Smooth muscle cell (in vitro differentiated cells): ENCODE measurements around the gene MLN. TPM values are rescaled to one million over a fixed set of nuclear protein-coding genes. Genes with fewer than 3 reads are reported as not detected.

Experiments
- DNase-seq: peaks from one replicate; lab custom pipeline; 2025; ENCODE audit not compliant: unreplicated experiment; lab: John Stamatoyannopoulos, UW
- H2AFZ ChIP-seq: fragments of 200-600 bp; sonication (generic); 2 replicates; pipeline ENCODE4 v1.6.0; 2016; ENCODE audit warnings: antibody characterized with exemption, low read depth, mild to moderate bottlenecking
- H3F3A ChIP-seq: fragments of 200-600 bp; sonication (generic); 2 replicates; pipeline ENCODE4 v1.6.0; 2017; ENCODE audit warnings: antibody characterized with exemption, low read depth
- H3K27ac ChIP-seq: fragments of 200-600 bp; sonication (generic); 2 replicates; pipeline ENCODE4 v1.5.1; 2016; ENCODE audit warnings: low read depth, mild to moderate bottlenecking
- H3K27me3 ChIP-seq: fragments of 200-600 bp; sonication (generic); 2 replicates; pipeline ENCODE4 v1.6.1; 2016; ENCODE audit warnings: low read depth, mild to moderate bottlenecking
- H3K36me3 ChIP-seq: fragments of 200-600 bp; sonication (generic); 2 replicates; pipeline ENCODE4 v1.5.1; 2016; ENCODE audit warnings: low read depth
- H3K4me1 ChIP-seq: fragments of 200-600 bp; sonication (generic); 2 replicates; pipeline ENCODE4 v1.5.1; 2016; ENCODE audit warnings: low read depth
- H3K4me2 ChIP-seq: fragments of 200-600 bp; sonication (generic); 2 replicates; pipeline ENCODE4 v1.6.0; 2016; ENCODE audit warnings: mild to moderate bottlenecking
- H3K4me3 ChIP-seq: fragments of 200-600 bp; sonication (generic); 2 replicates; pipeline ENCODE4 v1.5.1; 2016; ENCODE audit warnings: mild to moderate bottlenecking
- H3K79me2 ChIP-seq: fragments of 200-600 bp; sonication (generic); 2 replicates; pipeline ENCODE4 v1.6.0; 2016; ENCODE audit warnings: low read depth, mild to moderate bottlenecking
- H3K9ac ChIP-seq: fragments of 200-600 bp; sonication (generic); 2 replicates; pipeline ENCODE4 v1.6.0; 2016; ENCODE audit warnings: low read depth
- H3K9me3 ChIP-seq: fragments of 200-600 bp; sonication (generic); replicated peaks from 2 replicates; pipeline ENCODE4 v1.5.1; 2016; ENCODE audit warnings: low read depth
- H4K20me1 ChIP-seq: fragments of 200-600 bp; sonication (generic); 2 replicates; pipeline ENCODE4 v1.6.0; 2016; ENCODE audit warnings: low read depth
- CTCF ChIP-seq: fragments of 200-600 bp; sonication (generic); IDR thresholded peaks from 2 replicates; pipeline ENCODE4 v1.5.1; 2017; ENCODE audit warnings: borderline replicate concordance, mild to moderate bottlenecking, antibody characterized with exemption; ENCODE audit not compliant: insufficient read depth, poor library complexity, severe bottlenecking
- WGBS: methylation state at CpG from one replicate; pipeline ENCODE4 v1.1.7; 2016; ENCODE audit warnings: low lambda C conversion rate; 5-methylcytosine and 5-hydroxymethylcytosine counted together
- polyA plus RNA-seq: library from polyadenylated mRNA; unstranded; fragments of >200 nt; fragmentation: Nextera tagmentation; extraction: Ambion mirVana; gene quantifications from 2 replicates; pipeline ENCODE4 v1.2.1, GENCODE V29; 2016
- total RNA-seq: library from RNA; depleted of rRNA; stranded (reverse); fragments of >200 nt; gene quantifications from 2 replicates; pipeline ENCODE4 v1.2.3, GENCODE V29; 2014

MLN gene
- total and polyA plus RNA-seq, 2 experiments from 2014 or later, result not detected

GRCh38 chr6:33749401-33749800 lies 54.4 kb downstream of the MLN start:
- no peak overlapping the region for H3K27ac ChIP-seq
- H2AFZ ChIP-seq, result no peak overlapping the region
- no peaks in the 10 kb centered on the region for H3K27me3 ChIP-seq
- no peak for DNase-seq
- H3K9me3 ChIP-seq, result no peaks in the 10 kb centered on the region
- H3K4me1 ChIP-seq, result peaks cover 53% of the 10 kb centered on the region
- H3K4me3 ChIP-seq, result no peak overlapping the region
- WGBS, result 84% methylated on average over 7 of the region's 7 CpGs
- no peak overlapping the region for H3K9ac ChIP-seq
- no peak for TF ChIP-seq CTCF
- no peaks in the 10 kb centered on the region for H4K20me1 ChIP-seq
- no peaks in the 10 kb centered on the region for H3K79me2 ChIP-seq
- H3K4me2 ChIP-seq, result no peak overlapping the region
- no peaks in the 10 kb centered on the region for H3K36me3 ChIP-seq
- H3F3A ChIP-seq, result peaks cover 3% of the 10 kb centered on the region

DNA sequence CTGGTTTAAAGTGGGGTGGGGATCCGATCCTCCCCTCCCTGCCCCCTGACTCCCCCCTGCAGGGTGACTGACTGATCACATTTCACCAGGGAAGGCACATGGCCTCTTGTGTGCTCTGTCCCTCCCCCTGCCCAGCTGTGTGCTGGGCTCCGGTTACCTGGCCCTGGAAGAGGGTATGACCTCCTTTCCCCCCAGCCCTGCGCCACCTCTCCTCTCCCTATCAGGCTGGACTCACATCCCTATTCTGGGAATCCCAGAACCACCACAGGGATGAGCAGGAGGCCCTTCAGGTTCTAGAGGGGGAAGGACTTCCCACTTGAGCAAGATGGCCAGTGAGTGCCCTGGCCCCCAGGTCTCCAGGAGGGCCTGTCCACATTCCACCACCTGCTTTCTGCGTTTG lies 55.0 kb downstream of the MLN start:
- H3K9ac ChIP-seq, result no peak overlapping the region
- no peaks in the 10 kb centered on the region for H3K27me3 ChIP-seq
- peaks cover 53% of the 10 kb centered on the region for H3K4me1 ChIP-seq
- 86% methylated on average over 4 of the region's 4 CpGs for WGBS
- no peak for DNase-seq
- H4K20me1 ChIP-seq, result peaks cover 3% of the 10 kb centered on the region
- no peak for TF ChIP-seq CTCF
- H3K27ac ChIP-seq, result no peak overlapping the region
- peaks cover 3% of the 10 kb centered on the region for H3F3A ChIP-seq
- H3K79me2 ChIP-seq, result no peaks in the 10 kb centered on the region
- no peak overlapping the region for H3K4me2 ChIP-seq
- no peak overlapping the region for H3K4me3 ChIP-seq
- no peaks in the 10 kb centered on the region for H3K36me3 ChIP-seq
- no peak overlapping the region for H2AFZ ChIP-seq
- no peaks in the 10 kb centered on the region for H3K9me3 ChIP-seq

DNA sequence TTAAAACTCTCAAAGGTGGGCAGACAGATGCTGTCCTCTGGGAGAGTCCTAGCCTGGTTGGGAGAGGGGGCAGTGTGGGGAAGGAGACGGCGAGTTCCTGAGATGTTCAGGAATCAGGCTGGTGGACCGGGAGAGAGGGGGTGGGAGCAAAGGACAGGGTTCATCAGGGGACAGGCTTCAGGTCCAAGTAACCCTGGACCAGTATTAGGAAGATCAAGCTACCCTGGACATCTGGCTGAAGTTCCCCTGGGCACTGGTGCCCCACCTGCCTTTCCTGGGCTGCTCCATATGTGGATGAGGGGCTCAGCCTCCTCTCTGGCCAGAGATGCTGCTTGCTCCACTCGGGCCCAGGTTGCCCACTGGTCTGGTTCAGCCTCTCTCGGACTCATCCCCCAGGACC lies 56.0 kb downstream of the MLN start:
- DNase-seq, result no peak
- Histone ChIP-seq H4K20me1 (peaks cover 3% of the 10 kb centered on the region), H3K9ac (no peak overlapping the region), H2AFZ (no peak overlapping the region), H3K9me3 (no peaks in the 10 kb centered on the region), H3F3A (peaks cover 3% of the 10 kb centered on the region), H3K36me3 (no peaks in the 10 kb centered on the region), H3K4me1 (peaks cover 53% of the 10 kb centered on the region), H3K27me3 (no peaks in the 10 kb centered on the region), H3K79me2 (no peaks in the 10 kb centered on the region), H3K4me2 (no peak overlapping the region), H3K27ac (no peak overlapping the region), H3K4me3 (no peak overlapping the region)
- 94% methylated on average over 5 of the region's 5 CpGs for WGBS
- TF ChIP-seq CTCF, result no peak

- Histone ChIP-seq H3F3A (peaks cover 3% of the 10 kb centered on the region), H3K4me1 (peaks cover 44% of the 10 kb centered on the region), H4K20me1 (peaks cover 3% of the 10 kb centered on the region), H3K36me3 (no peaks in the 10 kb centered on the region), H3K4me2 (peak within 1 kb of the TSS; percentile 77), H2AFZ (peak within 1 kb of the TSS; percentile 78), H3K27me3 (no peaks in the 10 kb centered on the region), H3K79me2 (no peaks in the 10 kb centered on the region), H3K9ac (peak within 1 kb of the TSS; percentile 59), H3K27ac (peak within 1 kb of the TSS; percentile 76), H3K9me3 (no peaks in the 10 kb centered on the region), H3K4me3 (peak within 1 kb of the TSS; percentile 19)
- DNase-seq, result no peak
- WGBS, result 35% methylated on average over 10 of the region's 10 CpGs
- TF ChIP-seq CTCF, result no peak
Observed at GRCh38 chr6:33746651-33747100, 57.1 kb downstream of the MLN start, which contains the start of gene IP6K3. Gene IP6K3, minus strand, starts transcription at chr6:33746905. Its CDS starts 11,429 bp downstream, at chr6:33735476.
